Measurements from ENCODE around the gene ATR.
"Not testable (repeated sequence)": the region's sequence is repeated elsewhere in the genome, so short reads cannot be mapped to it uniquely, and the experiment has no call there.

The ATR gene

GRCh38 chr3:142578329-142579223 lies at the start of gene ATR:
Gene ATR, minus strand, starts transcription at chr3:142578733. Its CDS starts 29 bp downstream, at chr3:142578704.
- peak; percentile 87 for DNase-seq

DNA sequence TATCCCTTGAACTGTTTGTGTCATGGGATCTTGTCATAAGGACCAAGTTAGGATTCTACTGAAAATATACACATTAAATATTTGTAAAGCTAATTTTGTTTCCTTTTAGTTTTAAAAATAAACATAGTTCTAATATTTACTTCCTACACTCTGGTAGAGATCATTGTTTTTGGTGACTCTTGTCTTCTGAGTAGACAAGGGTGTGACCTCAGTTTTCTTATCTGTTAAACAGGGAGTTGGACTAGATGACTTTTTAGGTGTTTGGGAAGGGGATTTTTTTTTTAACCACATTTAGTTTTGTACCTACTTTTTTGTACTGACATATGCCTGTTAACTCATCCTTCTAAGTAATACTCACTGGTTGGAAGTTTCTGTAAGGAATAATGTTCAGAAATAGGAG lies 48.4 kb upstream of the ATR start:
- DNase-seq: no peak

- DNase-seq: no peak
Measured at GRCh38 chr3:142625153-142625440, 46.6 kb upstream of the ATR start.

DNA sequence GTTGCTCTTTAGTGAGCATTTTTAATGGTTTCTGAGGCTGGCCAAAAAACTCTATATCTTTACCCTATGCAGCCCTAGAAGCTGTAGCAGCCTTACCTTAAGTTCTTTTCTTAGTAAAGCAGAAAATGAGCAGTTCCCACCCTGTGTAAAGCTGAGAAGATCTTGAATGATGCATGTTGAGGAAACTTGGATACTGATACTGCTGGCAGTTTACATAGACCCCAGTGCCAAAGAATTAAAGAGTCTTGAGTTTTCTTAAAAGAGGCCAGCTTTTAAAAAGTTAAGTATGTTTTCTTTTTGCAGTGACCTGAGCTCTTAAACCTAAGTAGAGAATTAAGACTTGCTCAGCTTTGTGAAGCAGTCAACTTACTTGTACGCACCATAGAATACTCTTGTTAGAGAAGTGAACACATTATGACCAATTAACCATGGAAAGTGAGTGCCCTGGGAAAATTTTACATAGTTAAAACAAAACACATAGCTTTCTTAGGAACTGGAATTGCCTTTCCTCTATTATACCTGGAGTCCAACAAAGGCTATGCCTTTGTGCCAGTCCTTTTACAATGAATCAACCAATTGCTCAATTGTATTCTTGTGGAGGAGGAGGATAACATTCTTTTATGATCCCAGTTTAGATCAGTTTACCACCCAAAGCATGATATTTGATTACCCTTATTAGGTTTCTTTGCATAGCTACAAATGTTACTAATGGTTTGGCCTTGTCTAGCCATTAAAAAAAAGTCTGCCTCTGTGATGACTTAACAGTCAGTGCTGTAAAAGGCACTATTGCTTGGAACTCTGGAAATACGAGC lies 46.0 kb upstream of the ATR start:
- DNase-seq: no peak

DNA sequence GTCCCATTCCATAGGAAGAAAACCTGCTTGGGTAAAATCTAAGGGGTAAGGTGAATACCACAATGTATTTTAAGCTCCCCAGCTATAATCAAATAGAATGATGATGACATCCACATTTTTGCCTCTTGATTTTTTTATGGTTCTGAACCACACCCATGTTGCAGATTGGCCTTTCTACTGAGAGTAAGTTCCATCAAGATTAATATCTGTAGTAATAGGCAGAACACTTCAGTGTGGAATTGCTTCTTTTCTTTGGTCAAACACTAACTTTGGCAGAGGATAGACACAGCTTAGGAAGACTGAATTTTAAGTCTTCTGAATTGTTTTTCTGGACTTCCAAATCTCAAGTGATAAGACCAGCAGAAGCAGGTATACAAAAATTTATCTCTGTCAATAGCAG lies 44.7 kb upstream of the ATR start:
- no peak for DNase-seq

- DNase-seq: no peak
Measured at GRCh38 chr3:142622405-142622804, 43.9 kb upstream of the ATR start.

DNA sequence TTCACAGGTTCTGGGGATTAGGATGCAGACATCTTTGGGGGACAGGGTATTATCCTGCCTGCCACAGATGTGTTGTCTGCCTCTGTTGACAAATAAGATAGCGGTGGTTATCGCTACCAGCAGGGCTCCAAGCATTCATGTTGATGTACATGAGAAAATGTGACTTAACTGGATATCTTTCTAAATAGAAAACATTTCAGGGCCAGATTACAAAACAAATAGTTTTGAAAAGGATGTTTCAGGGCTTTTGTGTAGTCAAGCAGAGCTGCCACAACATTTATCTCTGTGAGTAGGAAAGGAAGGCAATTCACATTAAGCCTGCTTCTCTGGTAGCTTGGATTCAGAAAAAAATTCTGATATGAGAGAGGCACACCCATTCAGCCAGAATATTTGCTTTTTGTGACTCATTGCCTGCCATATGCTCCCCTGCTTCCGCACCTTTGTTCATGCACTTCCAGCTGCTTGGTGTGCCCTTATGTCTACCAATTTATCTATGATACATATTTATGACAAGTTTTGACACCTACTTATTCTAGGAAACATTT lies 40.5 kb upstream of the ATR start:
- no peak for DNase-seq

DNA sequence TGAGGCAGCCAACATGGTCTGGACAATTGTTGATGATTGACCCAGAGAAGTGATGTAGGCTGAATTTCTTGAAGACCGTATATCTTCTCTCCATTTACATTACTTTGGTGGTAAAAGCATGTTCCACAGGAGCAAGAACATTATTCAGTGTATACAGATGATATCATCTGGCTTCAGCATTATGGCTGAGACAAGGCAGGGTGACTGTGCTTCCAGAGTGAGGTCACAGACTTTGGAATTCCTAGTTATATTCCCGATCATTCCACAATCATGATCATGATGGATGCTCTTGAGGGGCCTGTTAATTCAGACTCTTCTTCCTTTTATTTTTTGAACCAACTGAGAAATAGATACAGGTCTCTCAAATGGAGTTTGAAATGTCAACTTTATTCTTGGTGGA lies 36.6 kb upstream of the ATR start:
- no peak for DNase-seq

DNA sequence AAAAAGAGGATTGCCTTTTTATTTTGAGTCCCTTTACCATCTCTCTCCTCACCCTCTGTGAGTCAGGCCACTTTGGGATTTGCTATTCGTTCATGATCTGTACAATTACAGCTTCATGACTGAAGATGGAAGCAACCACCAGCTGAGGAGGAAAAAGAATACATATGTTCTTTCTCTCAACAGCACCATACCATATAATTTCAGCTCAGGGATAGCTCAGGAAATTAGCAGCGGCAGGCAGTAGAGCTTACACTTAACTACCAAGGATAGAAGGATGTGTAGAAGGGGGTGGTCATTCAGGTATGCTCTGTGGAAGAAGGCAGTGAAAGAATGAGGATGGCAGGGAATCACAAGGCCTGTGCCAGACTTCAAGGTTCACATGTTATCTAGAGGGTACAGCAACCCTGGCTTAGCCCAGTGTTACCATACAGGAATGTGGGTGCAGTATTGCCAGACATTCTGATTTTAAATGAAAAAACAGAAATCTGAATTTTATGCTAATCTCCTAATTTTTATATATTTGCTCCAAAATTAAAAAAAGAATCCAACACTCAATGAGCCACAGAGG lies 35.6 kb upstream of the ATR start:
- DNase-seq: no peak

DNA sequence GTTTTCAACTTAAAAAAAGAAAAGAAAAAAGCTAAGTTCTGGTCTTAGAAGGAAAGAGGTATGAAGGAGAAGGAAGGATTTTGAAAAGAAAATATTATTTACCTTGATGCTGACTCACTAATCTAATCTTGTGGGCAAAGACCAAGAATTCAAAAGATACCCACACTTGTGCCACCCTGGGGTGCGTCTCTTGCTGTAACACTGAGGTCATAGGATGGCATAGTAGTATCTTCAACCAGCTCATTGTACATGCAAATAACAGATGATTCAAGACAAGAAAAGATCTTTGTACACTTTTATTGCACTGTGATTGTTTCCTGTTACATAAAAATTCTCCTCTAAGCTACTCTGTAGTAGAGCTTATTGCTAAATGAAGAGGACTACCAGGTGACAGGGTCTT lies 35.0 kb upstream of the ATR start:
- no peak for DNase-seq

DNA sequence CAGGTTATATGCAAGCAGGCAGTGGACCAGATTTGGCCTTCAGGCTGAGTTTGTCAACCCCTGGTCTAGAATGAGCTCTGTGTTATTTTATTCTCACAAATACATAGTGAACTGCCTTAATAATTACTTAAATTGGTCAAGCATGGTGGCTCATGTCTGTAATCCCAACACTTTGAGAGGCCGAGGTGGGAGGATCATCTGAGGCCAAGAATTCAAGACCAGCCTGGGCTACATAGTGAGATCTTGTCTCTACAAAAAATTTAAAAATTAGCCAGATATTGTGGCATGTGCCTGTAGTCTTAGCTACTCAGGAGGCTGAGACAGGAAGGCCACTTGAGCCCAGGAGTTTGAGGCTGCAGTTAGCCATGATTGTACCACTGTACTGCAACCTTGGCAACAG lies 32.7 kb upstream of the ATR start:
- no peak for DNase-seq

DNA sequence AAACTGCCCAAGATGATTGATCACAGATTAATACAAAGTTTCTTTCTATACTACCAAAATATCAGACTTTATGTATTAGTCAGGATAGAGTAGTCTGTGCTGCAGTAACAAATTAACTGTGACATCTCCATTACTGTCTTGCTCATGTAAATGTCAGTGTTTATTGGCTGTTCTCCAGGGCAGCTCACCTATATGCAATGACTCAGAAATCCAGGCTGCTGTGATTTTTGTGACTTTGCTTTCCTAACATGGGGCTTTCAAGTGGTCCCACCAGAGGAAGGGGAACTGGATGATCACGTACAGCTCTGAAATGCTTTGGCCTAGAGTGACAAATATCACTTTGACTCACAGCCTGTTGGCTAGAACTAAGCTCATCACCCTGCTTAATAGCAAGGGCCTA lies 30.6 kb upstream of the ATR start:
- DNase-seq: no peak

DNA sequence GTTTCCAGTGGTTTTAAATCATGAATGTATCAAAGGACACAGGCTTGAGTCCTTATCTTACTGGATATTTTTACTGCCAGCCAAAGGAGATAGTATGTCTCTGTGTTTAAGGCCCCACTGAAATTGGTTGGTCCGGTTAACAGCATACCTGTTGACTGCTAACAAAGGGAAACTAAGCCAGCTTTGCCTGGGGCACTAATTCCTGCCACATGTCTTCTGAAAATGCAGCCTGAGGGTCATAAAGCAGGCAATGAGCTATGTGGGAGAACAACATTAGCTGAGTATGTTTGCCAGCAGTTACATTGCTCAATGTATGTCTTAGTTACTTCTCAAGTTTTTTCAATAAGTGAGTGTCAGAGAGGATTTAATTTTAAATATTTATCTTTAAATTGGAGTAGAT lies 30.1 kb upstream of the ATR start:
- DNase-seq: no peak

DNA sequence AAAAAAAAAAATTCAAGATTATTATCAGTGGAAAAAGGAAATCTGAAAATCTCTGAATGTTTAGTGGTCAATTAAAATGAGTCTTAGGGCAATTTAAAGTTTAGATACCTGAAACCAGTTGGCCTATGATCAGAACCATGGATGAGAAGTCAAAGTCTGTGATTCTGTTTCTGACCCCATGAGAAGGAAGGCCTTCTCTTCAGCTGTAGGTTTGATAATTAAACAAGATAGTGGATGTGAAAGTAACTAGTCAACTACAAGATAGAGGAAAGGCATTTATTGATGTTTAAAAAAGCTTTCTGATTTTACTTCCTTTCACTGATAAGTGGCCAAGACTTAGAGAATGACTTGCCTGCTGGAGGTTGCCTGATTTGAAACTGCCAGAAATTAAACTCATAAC lies 26.4 kb upstream of the ATR start:
- no peak for DNase-seq

GRCh38 chr3:142603386-142603705 lies 24.8 kb upstream of the ATR start:
- not testable (repeated sequence) for DNase-seq

- DNase-seq: no peak
Measured at GRCh38 chr3:142602619-142603385, 24.3 kb upstream of the ATR start.

GRCh38 chr3:142601713-142602112 lies 23.2 kb upstream of the ATR start:
- no peak for DNase-seq

DNA sequence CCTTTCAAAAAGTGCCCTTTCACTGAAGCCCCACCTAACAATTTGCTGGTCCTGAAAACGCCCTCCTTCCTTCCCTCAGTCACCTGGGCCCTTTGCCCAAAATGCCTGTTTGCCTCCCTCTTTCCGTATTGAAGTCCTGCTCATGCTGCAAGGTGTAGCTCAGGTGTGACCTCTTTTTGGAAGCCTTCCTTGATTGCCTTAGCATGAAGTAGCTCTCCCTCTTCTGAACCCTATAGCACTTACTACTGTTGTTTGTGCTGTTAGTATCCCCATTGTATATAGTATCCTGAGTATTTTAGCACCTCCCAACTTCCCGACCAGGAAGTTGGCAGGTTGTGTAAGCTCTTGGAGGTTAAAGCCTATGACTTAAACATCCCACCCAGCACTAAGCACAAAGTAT lies 19.4 kb upstream of the ATR start:
- no peak for DNase-seq

- DNase-seq: no peak
Measured at GRCh38 chr3:142596726-142597088, 18.2 kb upstream of the ATR start.

GRCh38 chr3:142595951-142596725 lies 17.6 kb upstream of the ATR start, which contains the start of gene PLS1:
Gene PLS1, plus strand, starts transcription at chr3:142596393. Its CDS starts 67,845 bp downstream, at chr3:142664238.
- peak; percentile 68 for DNase-seq

DNA sequence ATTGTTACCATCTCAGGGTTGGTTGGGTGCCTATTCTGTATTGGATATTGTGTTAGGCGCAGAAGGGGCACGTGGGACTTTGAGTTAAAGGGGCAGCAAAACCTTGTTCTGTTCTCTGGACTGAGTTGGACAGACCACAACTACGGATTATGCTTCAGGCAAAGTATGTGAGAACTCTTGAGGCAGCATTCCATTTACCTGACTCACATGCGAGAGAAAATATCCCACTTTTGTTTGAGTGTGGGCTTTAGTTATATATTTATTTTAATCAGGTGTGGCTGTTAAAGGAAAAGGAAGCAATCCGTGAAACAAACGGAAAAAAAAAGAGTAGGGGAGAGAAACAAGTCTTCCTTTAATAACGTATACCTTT lies 17.0 kb upstream of the ATR start:
- DNase-seq: no peak

- DNase-seq: no peak
Measured at GRCh38 chr3:142595141-142595540, 16.6 kb upstream of the ATR start.

Measured in NCI-H1048 (cell line).